ENCODE measurements around the gene PCDH9. TPM values are rescaled to one million over a fixed set of nuclear protein-coding genes. Genes with fewer than 3 reads are reported as not detected.

The PCDH9 gene
- total and polyA plus RNA-seq, 2 experiments from 2014 or later = 0.31 to 0.52 TPM

GRCh38 chr13:67138970-67139369 is 91.2 kb downstream of the PCDH9 start:
- H3K79me2 ChIP-seq (replicated peaks; ENCODE audit: insufficient read depth) = no peaks in the 10 kb centered on the region
- H3F3A ChIP-seq (replicated peaks; ENCODE audit: low read depth) = no peaks in the 10 kb centered on the region
- peaks cover 14% of the 10 kb centered on the region; the same call in 2 of the 3 replicates for H3K4me1 Mint-ChIP-seq
- H3K27me3 ChIP-seq (ENCODE audit: insufficient read depth) = no peaks in the 10 kb centered on the region
- no peak overlapping the region for H3K27ac ChIP-seq (ENCODE audit: low read depth)
- H3K4me2 ChIP-seq = no peak overlapping the region
- peaks cover 4% of the 10 kb centered on the region; the same call in 1 of the 2 replicates for H3K4me1 ChIP-seq (ENCODE audit: insufficient read depth)
- TF ChIP-seq EZH2 (IDR thresholded peaks at IDR 0.05; ENCODE audit: low read depth, unreplicated experiment) = no peak
- no peak for TF ChIP-seq STAT1 (IDR thresholded peaks at IDR 0.05; ENCODE audit: unreplicated experiment)
- TF ChIP-seq EZH2phosphoT487 (IDR thresholded peaks at IDR 0.05; ENCODE audit: unreplicated experiment) = no peak
- TF ChIP-seq ZNF331 (CRISPR knock-in tag; IDR thresholded peaks at IDR 0.05; ENCODE audit: low read depth) = no peak
- no peak for TF ChIP-seq POLR2AphosphoS5 (IDR thresholded peaks at IDR 0.05; ENCODE audit: low read depth)
- TF ChIP-seq ETS1 (IDR thresholded peaks at IDR 0.05) = no peak
- TF ChIP-seq NANOG (IDR thresholded peaks at IDR 0.05; ENCODE audit: borderline replicate concordance) = no peak
- no peak for TF ChIP-seq REST (IDR thresholded peaks at IDR 0.05; ENCODE audit: unreplicated experiment)
- TF ChIP-seq CREB1 (CRISPR knock-in tag; IDR thresholded peaks at IDR 0.05; ENCODE audit: low read depth) = no peak
- TF ChIP-seq CTCF (conservative IDR thresholded peaks at IDR 0.05; ENCODE audit: low read depth in 2 of 2) = no peak
- TF ChIP-seq ZNF114 (CRISPR knock-in tag; IDR thresholded peaks at IDR 0.05) = no peak
- no peak for TF ChIP-seq ZNF462 (CRISPR knock-in tag; IDR thresholded peaks at IDR 0.05)
- no peak for TF ChIP-seq JUNB (IDR thresholded peaks at IDR 0.05; ENCODE audit: unreplicated experiment)
- H3K4me3 Mint-ChIP-seq = no peak overlapping the region
- no peaks in the 10 kb centered on the region for H3K9me2 ChIP-seq (ENCODE audit: insufficient read depth)
- H4K20me1 ChIP-seq (replicated peaks; ENCODE audit: insufficient read depth) = no peaks in the 10 kb centered on the region
- no peaks in the 10 kb centered on the region for H3K27me3 Mint-ChIP-seq (ENCODE audit: insufficient read depth, low read depth, poor library complexity)
- H2AFZ ChIP-seq = no peak overlapping the region
- no peaks in the 10 kb centered on the region for H3K36me3 Mint-ChIP-seq (ENCODE audit: low read depth)
- H3K36me3 ChIP-seq (ENCODE audit: insufficient read depth) = no peaks in the 10 kb centered on the region
- no peak for DNase-seq (ENCODE audit: low spot score)
- no peak for ATAC-seq
- H3K4me3 ChIP-seq = no peak overlapping the region
- H3K27ac Mint-ChIP-seq = no peak overlapping the region
- H3K9me3 Mint-ChIP-seq = no peaks in the 10 kb centered on the region

Measured in GM23338 (cell line).